Hepatocyte (in vitro differentiated cells): Measurements from ENCODE around the gene SRMS. TPM values are rescaled to one million over a fixed set of nuclear protein-coding genes. Genes with fewer than 3 reads are reported as not detected.
A peak's percentile ranks its signal among the peaks of the same experiment; 100 is the strongest.

Experiments used
- DNase-seq: peaks from one replicate; pipeline ENCODE4 v3.0.0-alpha.2; 2016; ENCODE audit warnings: low spot score
- H2AFZ ChIP-seq: fragments of 200-600 bp; sonication (generic); 2 replicates; pipeline ENCODE4 v1.6.0; 2016; ENCODE audit warnings: antibody characterized with exemption, mild to moderate bottlenecking
- H3K27ac ChIP-seq: fragments of 200-600 bp; sonication (generic); 2 replicates; pipeline ENCODE4 v1.5.1; 2016; ENCODE audit warnings: mild to moderate bottlenecking
- H3K27me3 ChIP-seq: fragments of 200-600 bp; sonication (generic); 2 replicates; pipeline ENCODE4 v1.6.1; 2016
- H3K36me3 ChIP-seq: fragments of 200-600 bp; sonication (generic); replicated peaks from 2 replicates; pipeline ENCODE4 v1.5.1; 2016; ENCODE audit warnings: low read depth; ENCODE audit not compliant: insufficient read depth
- H3K4me1 ChIP-seq: fragments of 200-600 bp; sonication (generic); 2 replicates; pipeline ENCODE4 v1.5.1; 2016; ENCODE audit warnings: mild to moderate bottlenecking, moderate library complexity; ENCODE audit not compliant: insufficient read depth
- H3K4me2 ChIP-seq: fragments of 200-600 bp; sonication (generic); 2 replicates; pipeline ENCODE4 v1.6.0; 2016
- H3K4me3 ChIP-seq: fragments of 200-600 bp; sonication (generic); 2 replicates; pipeline ENCODE4 v1.5.1; 2016; ENCODE audit warnings: mild to moderate bottlenecking
- H3K79me2 ChIP-seq: fragments of 200-600 bp; sonication (generic); 2 replicates; pipeline ENCODE4 v1.6.0; 2017; ENCODE audit warnings: mild to moderate bottlenecking
- H3K9me2 ChIP-seq: fragments of 200-600 bp; sonication (generic); replicated peaks from 2 replicates; pipeline ENCODE4 v1.6.0; 2017; ENCODE audit warnings: mild to moderate bottlenecking; ENCODE audit not compliant: insufficient read depth
- H3K9me3 ChIP-seq: fragments of 200-600 bp; sonication (generic); 2 replicates; pipeline ENCODE4 v1.5.1; 2016; ENCODE audit warnings: low read depth, mild to moderate bottlenecking
- H4K20me1 ChIP-seq: fragments of 200-600 bp; sonication (generic); 2 replicates; pipeline ENCODE4 v1.6.0; 2016; ENCODE audit warnings: mild to moderate bottlenecking; ENCODE audit not compliant: insufficient read depth, poor library complexity, severe bottlenecking
- CTCF ChIP-seq: fragments of 200-600 bp; sonication (generic); IDR thresholded peaks from 2 replicates; pipeline ENCODE4 v1.5.1; 2016; ENCODE audit warnings: antibody characterized with exemption, mild to moderate bottlenecking; ENCODE audit not compliant: poor library complexity
- EZH2 ChIP-seq: fragments of 200-600 bp; sonication (generic); IDR thresholded peaks from 2 replicates; pipeline ENCODE4 v1.6.1; 2016; ENCODE audit warnings: antibody characterized with exemption, mild to moderate bottlenecking, borderline replicate concordance
- EZH2phosphoT487 ChIP-seq: fragments of 200-600 bp; sonication (generic); IDR thresholded peaks from one replicate; pipeline ENCODE4 v1.6.1; 2018; ENCODE audit warnings: antibody characterized with exemption, mild to moderate bottlenecking, low read depth, moderate library complexity; ENCODE audit not compliant: unreplicated experiment, severe bottlenecking
- WGBS: methylation state at CpG from one replicate; pipeline ENCODE4 v1.1.6; 2016; ENCODE audit warnings: low lambda C conversion rate; ENCODE audit errors: missing lambda C conversion rate; 5-methylcytosine and 5-hydroxymethylcytosine counted together
- polyA plus RNA-seq: library from polyadenylated mRNA; unstranded; fragments of >200 nt; fragmentation: Nextera tagmentation; extraction: Ambion mirVana; gene quantifications from 2 replicates; pipeline ENCODE4 v1.2.1, GENCODE V29; 2016
- total RNA-seq: library from RNA; depleted of rRNA; stranded (reverse); fragments of >200 nt; gene quantifications from 2 replicates; pipeline ENCODE4 v1.2.3, GENCODE V29; 2014

SRMS gene
- total and polyA plus RNA-seq, 2 experiments from 2014 or later: not detected

GRCh38 chr20:63519668-63520503, 27.7 kb downstream of the SRMS start:
- peaks cover 24% of the 10 kb centered on the region for H4K20me1 ChIP-seq
- TF ChIP-seq EZH2phosphoT487 (no peak), EZH2 (no peak), CTCF (peak; percentile 29)
- H3K4me2 ChIP-seq: peak overlapping the region; percentile 99
- H3K4me1 ChIP-seq: peaks cover 13% of the 10 kb centered on the region
- H2AFZ ChIP-seq: peak overlapping the region; percentile 98
- H3K4me3 ChIP-seq: peak overlapping the region; percentile 93
- H3K36me3 ChIP-seq: no peaks in the 10 kb centered on the region
- peaks cover 16% of the 10 kb centered on the region for H3K79me2 ChIP-seq
- 9% methylated on average over 47 of the region's 72 CpGs for WGBS
- peak; percentile 80 for DNase-seq
- H3K9me3 ChIP-seq: no peaks in the 10 kb centered on the region
- no peaks in the 10 kb centered on the region for H3K9me2 ChIP-seq
- H3K27ac ChIP-seq: peak overlapping the region; percentile 98
- H3K27me3 ChIP-seq: no peaks in the 10 kb centered on the region

DNA sequence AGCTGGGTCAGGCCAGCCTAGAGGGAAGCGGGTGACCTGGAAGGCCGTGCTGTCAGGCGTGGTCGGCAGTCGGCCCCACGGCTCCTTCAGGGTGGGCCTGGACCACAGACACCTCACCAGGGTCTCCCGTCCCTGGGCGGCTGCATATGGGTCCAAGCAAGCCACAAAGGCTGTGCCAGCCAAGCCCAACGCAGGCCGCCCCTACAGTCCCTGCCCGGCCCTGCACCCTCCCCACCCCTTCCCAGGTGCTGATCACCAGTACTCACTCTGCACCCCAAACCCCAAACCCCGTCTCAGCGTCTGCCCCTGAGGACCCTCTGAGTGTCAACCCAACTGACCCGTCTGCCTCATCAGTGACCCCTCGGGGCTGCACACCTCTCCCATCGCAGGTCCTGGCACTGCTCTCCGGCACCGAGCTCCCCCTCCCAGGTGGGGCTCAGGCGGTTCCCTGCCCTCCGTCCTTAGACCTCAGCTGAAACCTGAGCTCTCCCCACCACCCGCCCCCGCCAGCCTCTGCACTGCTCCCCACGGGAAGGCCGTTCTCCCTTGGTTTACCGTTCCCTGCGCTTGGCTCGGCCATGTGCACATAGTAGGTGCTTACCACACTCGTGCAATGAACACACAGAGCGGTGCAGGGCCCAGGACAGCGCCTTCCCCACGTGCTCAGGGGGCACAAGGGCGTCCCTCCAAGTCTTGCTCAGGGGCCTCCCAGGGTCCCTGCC, 28.4 kb downstream of the SRMS start:
- H3K4me1 ChIP-seq: peaks cover 13% of the 10 kb centered on the region
- H3K27me3 ChIP-seq: no peaks in the 10 kb centered on the region
- DNase-seq: no peak
- H3K4me3 ChIP-seq: peak overlapping the region; percentile 93
- peaks cover 16% of the 10 kb centered on the region for H3K79me2 ChIP-seq
- peak overlapping the region; percentile 98 for H2AFZ ChIP-seq
- no peak for TF ChIP-seq EZH2
- TF ChIP-seq CTCF: no peak
- TF ChIP-seq EZH2phosphoT487: no peak
- H4K20me1 ChIP-seq: peaks cover 24% of the 10 kb centered on the region
- no peaks in the 10 kb centered on the region for H3K36me3 ChIP-seq
- no peaks in the 10 kb centered on the region for H3K9me2 ChIP-seq
- 77% methylated on average over 23 of the region's 32 CpGs for whole genome bisulfite sequencing
- no peak overlapping the region for H3K27ac ChIP-seq
- peak overlapping the region; percentile 99 for H3K4me2 ChIP-seq
- H3K9me3 ChIP-seq: no peaks in the 10 kb centered on the region

- Histone ChIP-seq H3K27ac (no peak overlapping the region), H3K4me1 (peaks cover 13% of the 10 kb centered on the region), H3K36me3 (no peaks in the 10 kb centered on the region), H2AFZ (no peak overlapping the region), H3K27me3 (peaks cover 3% of the 10 kb centered on the region), H3K9me3 (no peaks in the 10 kb centered on the region), H3K79me2 (peaks cover 16% of the 10 kb centered on the region), H4K20me1 (peaks cover 24% of the 10 kb centered on the region), H3K9me2 (no peaks in the 10 kb centered on the region), H3K4me3 (no peak overlapping the region), H3K4me2 (no peak overlapping the region)
- no peak for DNase-seq
- TF ChIP-seq EZH2phosphoT487: no peak
- no peak for TF ChIP-seq CTCF
- TF ChIP-seq EZH2: no peak
- WGBS: 70% methylated on average over 19 of the region's 20 CpGs
Measured at GRCh38 chr20:63518351-63518861, 29.1 kb downstream of the SRMS start.
